ENCODE results near the gene GATA5.

DNA sequence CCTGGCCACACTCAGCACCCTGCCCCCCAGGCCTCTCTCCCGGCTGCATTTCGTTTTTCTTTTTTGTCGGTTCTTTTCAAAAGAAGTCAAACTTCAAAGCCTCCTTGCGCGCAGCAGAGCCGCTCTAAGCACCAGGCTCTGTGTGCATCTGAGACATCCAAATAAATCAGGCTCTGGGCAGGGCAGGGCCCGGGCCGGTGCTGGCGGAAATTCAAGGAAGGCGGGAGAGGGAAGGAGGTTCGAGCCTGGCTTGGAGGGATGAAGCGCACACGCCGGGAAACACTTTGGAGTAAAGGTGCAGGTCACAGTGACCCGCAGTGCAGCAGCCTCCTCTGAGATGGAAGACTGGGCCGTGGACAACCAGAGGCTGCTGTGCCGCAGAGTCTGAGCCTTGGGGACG lies 5.8 kb downstream of the GATA5 start:
- TF ChIP-seq, protein P1, sequence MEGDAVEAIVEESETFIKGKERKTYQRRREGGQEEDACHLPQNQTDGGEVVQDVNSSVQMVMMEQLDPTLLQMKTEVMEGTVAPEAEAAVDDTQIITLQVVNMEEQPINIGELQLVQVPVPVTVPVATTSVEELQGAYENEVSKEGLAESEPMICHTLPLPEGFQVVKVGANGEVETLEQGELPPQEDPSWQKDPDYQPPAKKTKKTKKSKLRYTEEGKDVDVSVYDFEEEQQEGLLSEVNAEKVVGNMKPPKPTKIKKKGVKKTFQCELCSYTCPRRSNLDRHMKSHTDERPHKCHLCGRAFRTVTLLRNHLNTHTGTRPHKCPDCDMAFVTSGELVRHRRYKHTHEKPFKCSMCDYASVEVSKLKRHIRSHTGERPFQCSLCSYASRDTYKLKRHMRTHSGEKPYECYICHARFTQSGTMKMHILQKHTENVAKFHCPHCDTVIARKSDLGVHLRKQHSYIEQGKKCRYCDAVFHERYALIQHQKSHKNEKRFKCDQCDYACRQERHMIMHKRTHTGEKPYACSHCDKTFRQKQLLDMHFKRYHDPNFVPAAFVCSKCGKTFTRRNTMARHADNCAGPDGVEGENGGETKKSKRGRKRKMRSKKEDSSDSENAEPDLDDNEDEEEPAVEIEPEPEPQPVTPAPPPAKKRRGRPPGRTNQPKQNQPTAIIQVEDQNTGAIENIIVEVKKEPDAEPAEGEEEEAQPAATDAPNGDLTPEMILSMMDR (IDR thresholded peaks at IDR 0.05) = no peak
- TF ChIP-seq POLR2A (IDR thresholded peaks at IDR 0.05) = no peak
- TF ChIP-seq POLR2AphosphoS5 (IDR thresholded peaks at IDR 0.05) = no peak
